Eye (tissue), 1 donor: ENCODE data around the gene TUBB4B.
A peak's percentile ranks its signal among the peaks of the same experiment; 100 is the strongest.

Source experiments
- DNase-seq: peaks from one replicate; pipeline ENCODE4 v3.0.0-alpha.2; 2015

The TUBB4B gene

GRCh38 chr9:137213160-137214060, 27.7 kb upstream of the TUBB4B start:
- DNase-seq = no peak

GRCh38 chr9:137214620-137215019, 26.5 kb upstream of the TUBB4B start:
- DNase-seq = no peak

GRCh38 chr9:137215196-137215986, 25.7 kb upstream of the TUBB4B start:
- DNase-seq = no peak

GRCh38 chr9:137216188-137216965, 24.7 kb upstream of the TUBB4B start:
- DNase-seq = no peak

- DNase-seq = no peak
Measured at GRCh38 chr9:137217276-137218211, 23.5 kb upstream of the TUBB4B start.

- no peak for DNase-seq
Measured at GRCh38 chr9:137218212-137218753, 22.8 kb upstream of the TUBB4B start.

GRCh38 chr9:137218754-137219271, 22.3 kb upstream of the TUBB4B start:
- no peak for DNase-seq

- DNase-seq = no peak
Measured at GRCh38 chr9:137219757-137220316, 21.2 kb upstream of the TUBB4B start.

- no peak for DNase-seq
Measured at GRCh38 chr9:137220317-137221094, 20.6 kb upstream of the TUBB4B start.

GRCh38 chr9:137221095-137221505, 20.0 kb upstream of the TUBB4B start:
- no peak for DNase-seq

- peak; percentile 40 for DNase-seq
Measured at GRCh38 chr9:137221506-137222111, 19.5 kb upstream of the TUBB4B start.

- peak; percentile 66 for DNase-seq
Measured at GRCh38 chr9:137222190-137223077, 18.7 kb upstream of the TUBB4B start, which contains the start of gene RNF208. RNF208 (minus strand) TSS chr9:137222240; CDS start chr9:137221212, 1,028 bp downstream.

- DNase-seq = peak; percentile 99
Measured at GRCh38 chr9:137223078-137223970, 17.8 kb upstream of the TUBB4B start.

- DNase-seq = no peak
Measured at GRCh38 chr9:137224830-137225694, 16.0 kb upstream of the TUBB4B start, which contains the start of gene CYSRT1. CYSRT1 (plus strand) TSS chr9:137225174; CDS start chr9:137225622, 448 bp downstream.

GRCh38 chr9:137225699-137226331, 15.3 kb upstream of the TUBB4B start:
- no peak for DNase-seq
